DMS53 (cell line): Measurements from ENCODE around the gene TMIGD2.
"Not testable (repeated sequence)": the region's sequence is repeated elsewhere in the genome, so short reads cannot be mapped to it uniquely, and the experiment has no call there.

Experiments used
- DNase-seq: peaks from one replicate; lab custom pipeline; 2025; lab: John Stamatoyannopoulos, UW

TMIGD2 gene

GRCh38 chr19:4302243-4302640 is at the start of gene TMIGD2:
Gene TMIGD2, minus strand, starts transcription at chr19:4302389. Its CDS starts 4 bp downstream, at chr19:4302385.
- DNase-seq: no peak

- no peak for DNase-seq
These were observed 48.5 kb upstream of the TMIGD2 start for GRCh38 chr19:4350726-4351125.

- DNase-seq: no peak
These were observed 47.9 kb upstream of the TMIGD2 start for GRCh38 chr19:4350111-4350510.

- DNase-seq: not testable (repeated sequence)
These were observed 47.0 kb upstream of the TMIGD2 start for GRCh38 chr19:4349225-4349624.

GRCh38 chr19:4347521-4347920 is 45.3 kb upstream of the TMIGD2 start:
- DNase-seq: no peak

GRCh38 chr19:4346020-4346383 is 43.8 kb upstream of the TMIGD2 start:
- DNase-seq: no peak

- DNase-seq: no peak
These were observed 43.3 kb upstream of the TMIGD2 start for GRCh38 chr19:4345342-4346019.

GRCh38 chr19:4343370-4344307 is 41.5 kb upstream of the TMIGD2 start, which contains the start of gene MPND:
Gene MPND, plus strand, starts transcription at chr19:4343562. Its CDS starts 32 bp downstream, at chr19:4343594.
- DNase-seq: peak; percentile 90

GRCh38 chr19:4342615-4343369 is 40.6 kb upstream of the TMIGD2 start:
- peak; percentile 99 for DNase-seq

GRCh38 chr19:4342314-4342614 is 40.1 kb upstream of the TMIGD2 start:
- DNase-seq: no peak

GRCh38 chr19:4338441-4339355 is 36.5 kb upstream of the TMIGD2 start, which contains the start of gene STAP2:
Gene STAP2, minus strand, starts transcription at chr19:4338827. Its CDS starts 74 bp downstream, at chr19:4338753.
- DNase-seq: peak; percentile 89

GRCh38 chr19:4337906-4338440 is 35.8 kb upstream of the TMIGD2 start:
- peak; percentile 70 for DNase-seq

GRCh38 chr19:4334929-4335570 is 32.9 kb upstream of the TMIGD2 start:
- no peak for DNase-seq

- DNase-seq: no peak
These were observed 27.7 kb upstream of the TMIGD2 start for GRCh38 chr19:4329858-4330257.

- DNase-seq: peak; percentile 56
These were observed 26.9 kb upstream of the TMIGD2 start for GRCh38 chr19:4328991-4329681.

GRCh38 chr19:4328243-4328990 is 26.2 kb upstream of the TMIGD2 start:
- DNase-seq: peak; percentile 97

GRCh38 chr19:4327877-4328242 is 25.7 kb upstream of the TMIGD2 start:
- peak; percentile 85 for DNase-seq

- peak; percentile 73 for DNase-seq
These were observed 25.2 kb upstream of the TMIGD2 start for GRCh38 chr19:4327252-4327876.

- no peak for DNase-seq
These were observed 24.7 kb upstream of the TMIGD2 start for GRCh38 chr19:4326837-4327251.
